Suprapubic skin (tissue), 4 donors: ENCODE results near the gene GPR25. TPM values are rescaled to one million over a fixed set of nuclear protein-coding genes. Genes with fewer than 3 reads are reported as not detected.

Experiments
- DNase-seq, 2 donors: peaks; one replicate each; pipeline ENCODE4 v3.0.0-alpha.2; 2019; ENCODE audit warnings: low spot score in 2 of 2
- H3K27ac ChIP-seq: fragments of 200-600 bp; sonication (generic); one replicate; pipeline ENCODE4 v1.5.1; 2019
- H3K27me3 ChIP-seq: fragments of 200-600 bp; sonication (generic); one replicate; pipeline ENCODE4 v1.5.1; 2019
- H3K36me3 ChIP-seq: fragments of 200-600 bp; sonication (generic); one replicate; pipeline ENCODE4 v1.5.1; 2019
- H3K4me1 ChIP-seq: fragments of 200-600 bp; sonication (generic); one replicate; pipeline ENCODE4 v1.5.1; 2019
- H3K4me3 ChIP-seq: fragments of 200-600 bp; sonication (generic); one replicate; pipeline ENCODE4 v1.5.1; 2019; ENCODE audit warnings: mild to moderate bottlenecking
- H3K9me3 ChIP-seq: fragments of 200-600 bp; sonication (generic); one replicate; pipeline ENCODE4 v1.5.1; 2019
- EP300 ChIP-seq: sonication (generic); formaldehyde crosslinking; IDR thresholded peaks from one replicate; pipeline ENCODE4 v1.6.1; 2017; ENCODE audit warnings: antibody characterized with exemption
- POLR2A ChIP-seq, 2 donors: fragments of 450-650 bp; IDR thresholded peaks; one replicate each; pipeline ENCODE4 v1.6.1; 2017; ENCODE audit warnings: antibody characterized with exemption in 2 of 2, mild to moderate bottlenecking in 2 of 2, moderate library complexity in 2 of 2
- POLR2AphosphoS5 ChIP-seq, 3 donors: sonication (generic); formaldehyde crosslinking; IDR thresholded peaks; one replicate each; pipeline ENCODE4 v1.6.1; 2017; ENCODE audit warnings: antibody characterized with exemption in 3 of 3
- WGBS: methylation state at CpG from one replicate; pipeline ENCODE4 v1.1.5; 2018; 5-methylcytosine and 5-hydroxymethylcytosine counted together
- total RNA-seq, 4 donors: library from RNA; depleted of rRNA; stranded (reverse); fragments of >200 nt; gene quantifications; one replicate each; pipeline ENCODE4 v1.1.0, GENCODE V29; 2016
- TF ChIP-seq, protein P1 (sequence below), 2 donors: fragments of 200-600 bp in 1 of 2; fragments of 450-650 bp in 1 of 2; sonication (generic) in 1 of 2; IDR thresholded peaks; one replicate each; pipeline ENCODE4 v1.5.1; 2016 to 2019; ENCODE audit warnings: antibody characterized with exemption in 2 of 2, mild to moderate bottlenecking in 1 of 2, moderate library complexity in 1 of 2

Gene GPR25
- total RNA-seq, 4 donors from 2014 or later = not detected

DNA sequence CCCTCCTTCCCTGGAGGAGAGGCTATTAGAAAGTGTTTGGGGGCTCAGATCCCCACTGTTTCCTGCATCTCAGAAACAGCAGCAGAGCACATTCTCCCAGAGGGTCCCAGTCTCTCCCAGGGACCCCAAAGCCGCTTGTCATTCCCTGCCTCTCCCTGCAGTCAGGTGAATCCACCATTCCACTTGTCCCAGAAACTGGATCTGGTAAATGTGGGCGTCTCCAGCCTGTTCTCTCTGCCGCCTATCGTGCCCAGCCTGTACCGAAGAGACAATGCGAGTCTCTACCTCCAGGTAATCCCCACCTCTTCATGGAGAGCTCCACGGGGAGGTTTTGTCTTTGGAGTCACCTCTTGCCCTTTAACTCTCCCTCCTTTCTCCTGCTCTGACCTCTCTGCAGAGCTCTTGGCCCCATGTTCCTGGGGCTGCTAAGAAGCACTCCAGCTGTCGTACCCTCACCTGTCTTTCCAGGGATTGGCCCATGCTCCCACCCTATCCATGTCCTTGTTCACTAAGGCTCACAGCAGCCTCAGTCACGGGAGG is 48.9 kb downstream of the GPR25 start:
- Histone ChIP-seq H3K9me3 (no peaks in the 10 kb centered on the region), H3K4me1 (peaks cover 8% of the 10 kb centered on the region), H3K36me3 (no peaks in the 10 kb centered on the region), H3K4me3 (no peak overlapping the region), H3K27ac (no peak overlapping the region), H3K27me3 (no peaks in the 10 kb centered on the region)
- 80% methylated on average over 9 of the region's 9 CpGs for WGBS
- TF ChIP-seq POLR2A (IDR thresholded peaks at IDR 0.05) = no peak
- no peak for TF ChIP-seq EP300
- TF ChIP-seq, protein P1, sequence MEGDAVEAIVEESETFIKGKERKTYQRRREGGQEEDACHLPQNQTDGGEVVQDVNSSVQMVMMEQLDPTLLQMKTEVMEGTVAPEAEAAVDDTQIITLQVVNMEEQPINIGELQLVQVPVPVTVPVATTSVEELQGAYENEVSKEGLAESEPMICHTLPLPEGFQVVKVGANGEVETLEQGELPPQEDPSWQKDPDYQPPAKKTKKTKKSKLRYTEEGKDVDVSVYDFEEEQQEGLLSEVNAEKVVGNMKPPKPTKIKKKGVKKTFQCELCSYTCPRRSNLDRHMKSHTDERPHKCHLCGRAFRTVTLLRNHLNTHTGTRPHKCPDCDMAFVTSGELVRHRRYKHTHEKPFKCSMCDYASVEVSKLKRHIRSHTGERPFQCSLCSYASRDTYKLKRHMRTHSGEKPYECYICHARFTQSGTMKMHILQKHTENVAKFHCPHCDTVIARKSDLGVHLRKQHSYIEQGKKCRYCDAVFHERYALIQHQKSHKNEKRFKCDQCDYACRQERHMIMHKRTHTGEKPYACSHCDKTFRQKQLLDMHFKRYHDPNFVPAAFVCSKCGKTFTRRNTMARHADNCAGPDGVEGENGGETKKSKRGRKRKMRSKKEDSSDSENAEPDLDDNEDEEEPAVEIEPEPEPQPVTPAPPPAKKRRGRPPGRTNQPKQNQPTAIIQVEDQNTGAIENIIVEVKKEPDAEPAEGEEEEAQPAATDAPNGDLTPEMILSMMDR (IDR thresholded peaks at IDR 0.05) = no peak
- no peak for TF ChIP-seq POLR2AphosphoS5 (IDR thresholded peaks at IDR 0.05)
- peak; percentile 16 to 44 for DNase-seq

DNA sequence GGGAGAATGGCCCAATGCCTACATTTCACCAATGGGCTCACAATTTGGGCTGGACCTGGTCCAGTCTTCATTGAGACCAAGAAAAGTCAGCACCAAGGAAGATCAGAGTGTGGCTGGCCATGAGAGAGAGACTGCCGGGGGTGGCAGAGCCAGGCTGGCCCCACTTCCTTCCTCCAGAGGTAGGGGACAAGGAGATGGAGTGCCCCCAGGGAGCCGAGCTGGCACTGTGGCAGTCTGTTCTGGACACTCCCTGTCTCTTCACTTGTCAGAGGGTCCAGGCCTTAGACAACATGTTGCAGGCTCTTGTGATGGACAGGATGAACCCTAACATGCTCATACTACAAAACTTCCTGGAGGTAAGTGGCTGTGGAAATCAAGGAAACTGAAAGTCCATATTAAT is 49.6 kb downstream of the GPR25 start:
- 82% methylated on average over 2 of the region's 2 CpGs for WGBS
- no peaks in the 10 kb centered on the region for H3K36me3 ChIP-seq
- H3K27ac ChIP-seq = no peak overlapping the region
- TF ChIP-seq EP300 (no peak), POLR2A (IDR thresholded peaks at IDR 0.05) (no peak), POLR2AphosphoS5 (IDR thresholded peaks at IDR 0.05) (no peak)
- TF ChIP-seq, protein P1 (IDR thresholded peaks at IDR 0.05) = no peak
- H3K27me3 ChIP-seq = no peaks in the 10 kb centered on the region
- peaks cover under 1% of the 10 kb centered on the region for H3K4me1 ChIP-seq
- no peak overlapping the region for H3K4me3 ChIP-seq
- no peaks in the 10 kb centered on the region for H3K9me3 ChIP-seq
- DNase-seq = peak in 1 of 2 donors; percentile 46

DNA sequence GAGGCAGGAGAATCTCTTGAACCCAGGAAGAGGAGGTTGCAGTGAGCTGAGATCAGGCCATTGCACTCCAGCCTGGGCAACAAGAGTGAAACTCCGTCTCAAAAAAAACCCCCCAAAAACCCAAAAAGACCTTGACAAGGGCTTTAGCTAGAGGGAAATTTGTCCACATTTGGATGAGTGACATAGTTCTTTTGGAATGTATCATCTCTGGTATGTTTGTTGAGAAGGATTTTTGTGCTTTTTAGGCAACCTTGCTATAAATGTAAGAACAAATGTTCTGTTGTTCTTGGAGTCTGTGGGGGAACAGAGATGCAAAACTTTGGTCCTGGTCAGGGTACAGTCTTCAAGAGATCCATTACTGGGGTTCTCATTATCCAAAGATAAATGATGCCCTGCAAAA is 50.8 kb downstream of the GPR25 start:
- Histone ChIP-seq H3K9me3 (no peaks in the 10 kb centered on the region), H3K27ac (no peak overlapping the region), H3K36me3 (no peaks in the 10 kb centered on the region), H3K4me3 (no peak overlapping the region), H3K4me1 (no peaks in the 10 kb centered on the region), H3K27me3 (no peaks in the 10 kb centered on the region)
- WGBS = 50% methylated on average over 1 of the region's 1 CpG
- no peak for DNase-seq
- TF ChIP-seq POLR2AphosphoS5 (IDR thresholded peaks at IDR 0.05) (no peak), EP300 (no peak), POLR2A (IDR thresholded peaks at IDR 0.05) (no peak)
- TF ChIP-seq, protein P1 (IDR thresholded peaks at IDR 0.05) = no peak

Other genes starting within 250 kb of the GPR25 start
- 10 to 100 TPM; 28.0 to 37.3 (median 28.3) TPM for gene DDX59, start 203.1 kb upstream of the GPR25 start, total RNA-seq
- 10 to 100 TPM; 26.5 to 47.4 (median 33.3) TPM for gene CAMSAP2, start 134.1 kb upstream of the GPR25 start, total RNA-seq
- 100 to 1,000 TPM; 110 to 137 (median 117) TPM for gene INAVA, start 21.9 kb downstream of the GPR25 start, total RNA-seq
- 1 to 10 TPM in 3 of 4 donors, under 1 TPM in 1; 0.65 to 2.3 (median 1.1) TPM for gene KIF21B, start 150.7 kb downstream of the GPR25 start, total RNA-seq
- gene CACNA1S, start 239.4 kb downstream of the GPR25 start, total RNA-seq = not detected